HG03520 (cell line): ENCODE results near the gene MRC1.

Source experiments
- ATAC-seq: cut with Tn5 transposase; IDR thresholded peaks from one replicate; pipeline ENCODE4 v1.9.1; 2021; ENCODE audit warnings: mild to moderate bottlenecking, moderate library complexity; ENCODE audit not compliant: unreplicated experiment

Gene MRC1

DNA sequence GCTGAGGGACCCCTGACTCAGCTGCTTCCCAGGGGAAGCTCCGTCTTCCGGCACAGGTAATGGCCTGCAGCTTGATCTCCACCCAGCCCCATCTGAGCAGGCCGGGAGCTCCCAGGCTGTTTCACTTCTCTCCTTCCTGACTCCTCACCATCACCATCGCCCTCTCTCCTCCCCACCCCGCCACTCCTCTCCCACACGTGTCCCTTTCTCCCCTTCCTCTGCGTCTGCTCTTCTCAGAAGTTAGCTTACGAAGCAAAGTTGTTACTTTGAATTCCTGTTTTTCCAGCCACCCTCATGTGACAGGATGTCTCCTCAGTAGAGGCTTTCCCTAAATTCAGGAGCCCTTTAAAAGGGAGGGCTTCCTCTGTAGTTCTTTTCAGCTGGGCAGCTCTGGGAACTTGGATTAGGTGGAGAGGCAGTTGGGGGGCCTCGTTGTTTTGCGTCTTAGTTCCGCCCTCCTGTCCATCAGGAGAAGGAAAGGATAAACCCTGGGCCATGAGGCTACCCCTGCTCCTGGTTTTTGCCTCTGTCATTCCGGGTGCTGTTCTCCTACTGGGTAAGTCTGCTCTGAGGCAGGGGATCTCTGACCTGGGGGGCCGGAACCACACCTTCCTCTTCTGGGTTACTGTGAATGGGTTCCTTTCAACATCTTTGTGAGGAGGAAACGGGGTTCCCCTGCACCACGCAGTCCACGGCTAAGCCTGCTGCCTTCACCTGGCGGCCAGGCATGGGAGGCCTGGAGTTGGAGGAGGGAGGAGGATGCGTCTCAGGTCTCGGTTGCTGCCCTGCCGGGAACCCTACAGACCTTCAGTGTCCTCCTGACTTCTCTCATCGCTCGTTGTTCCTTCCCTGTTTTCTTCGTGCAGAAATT is at the start of gene MRC1:
Gene MRC1, plus strand, starts transcription at position 378 of the 871 bp plus-strand sequence. Its CDS starts 118 bp downstream, at position 496.
- no peak for ATAC-seq

DNA sequence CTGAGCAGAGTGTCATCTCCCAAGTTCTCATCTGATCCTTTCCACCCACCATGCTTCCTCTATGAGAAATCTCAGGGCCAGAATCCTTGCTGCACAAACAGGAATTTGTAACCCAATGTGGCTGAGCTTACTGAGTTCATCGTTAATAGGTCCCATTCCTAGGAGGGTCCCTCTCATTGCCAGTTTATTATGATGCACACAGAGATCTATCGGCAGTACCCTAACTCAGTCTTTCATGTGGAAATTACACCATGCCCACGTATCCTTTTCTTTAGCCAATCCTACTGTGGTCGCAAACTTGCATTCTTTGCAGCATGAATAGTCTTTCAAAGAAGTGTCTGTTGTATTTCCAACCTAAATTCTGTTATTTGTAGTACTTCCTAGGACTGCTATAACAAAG is 45.0 kb upstream of the MRC1 start:
- no peak for ATAC-seq

DNA sequence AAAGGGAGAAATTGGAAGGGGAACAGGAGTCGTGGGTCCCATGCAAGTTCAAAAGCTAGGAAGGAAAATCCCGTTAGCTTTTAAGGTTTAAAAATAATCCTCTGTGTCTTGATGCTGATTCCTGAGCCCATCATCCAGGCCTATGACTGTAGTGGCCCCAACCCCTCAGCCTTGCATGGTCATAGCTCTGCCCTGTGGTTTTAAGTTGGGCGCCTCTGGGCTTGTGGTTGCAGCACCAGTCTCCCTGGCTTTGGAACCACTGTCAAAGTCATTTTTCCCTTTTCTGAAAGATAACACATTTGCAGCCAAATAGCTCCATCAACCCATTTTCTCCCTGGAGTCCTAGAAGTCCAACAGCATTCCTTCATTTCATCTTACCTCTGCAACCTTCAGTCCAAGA is 43.5 kb upstream of the MRC1 start:
- no peak for ATAC-seq

DNA sequence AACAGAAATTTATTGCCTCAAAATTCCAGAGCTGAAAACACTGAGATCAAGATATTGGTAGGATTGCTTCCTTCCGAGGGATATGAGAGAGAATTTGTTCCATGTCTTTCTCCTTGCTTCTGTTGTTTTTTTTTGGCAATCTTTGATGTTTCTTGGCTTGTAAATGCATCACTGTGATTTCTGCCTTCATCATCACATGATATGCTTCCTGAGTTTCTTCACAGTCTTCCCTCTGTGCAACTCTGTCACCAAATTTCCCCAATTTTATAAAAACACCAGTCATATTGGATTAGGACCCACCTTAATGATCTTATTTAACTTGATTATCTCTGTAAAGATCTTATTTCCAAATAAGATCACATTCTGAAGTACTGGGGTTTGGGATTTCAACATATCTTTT is 42.4 kb upstream of the MRC1 start:
- no peak for ATAC-seq

DNA sequence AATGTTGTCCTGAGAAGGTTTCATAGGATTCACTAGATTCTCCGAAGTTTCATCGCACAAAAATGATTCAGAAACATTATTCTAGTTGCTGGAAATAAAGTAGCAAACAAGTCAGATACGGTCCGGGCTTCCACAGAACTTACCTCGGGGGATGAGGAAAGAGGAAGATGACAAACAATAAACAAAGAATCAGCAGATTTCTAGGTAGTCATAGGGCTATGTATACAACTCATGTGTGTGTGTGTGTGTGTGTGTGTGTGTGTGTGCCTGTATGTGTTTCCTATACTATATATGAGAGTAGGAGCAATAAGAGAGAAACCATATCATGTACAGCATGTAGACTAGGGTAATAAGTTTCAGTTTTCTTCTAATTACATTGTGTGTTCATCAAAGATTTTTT is 40.7 kb upstream of the MRC1 start:
- no peak for ATAC-seq

DNA sequence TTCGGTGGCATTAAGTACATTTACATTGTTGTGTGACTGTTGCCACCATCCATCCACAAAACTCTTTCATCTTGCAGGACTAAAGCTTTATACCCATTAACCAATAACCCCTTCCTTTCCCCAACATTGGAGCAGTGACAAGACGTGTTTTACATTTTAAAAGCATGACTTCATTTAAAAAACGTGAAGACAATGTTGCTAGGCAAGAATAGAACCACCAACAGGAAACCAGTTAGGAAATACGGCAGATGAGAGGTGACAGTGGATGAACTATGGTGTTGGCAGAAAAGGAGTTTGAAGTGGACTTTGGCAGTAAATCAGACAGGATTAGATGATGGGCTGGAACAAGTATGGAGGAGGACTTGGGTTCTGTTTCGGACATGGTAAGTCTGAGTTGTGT is 40.2 kb upstream of the MRC1 start:
- ATAC-seq: no peak

DNA sequence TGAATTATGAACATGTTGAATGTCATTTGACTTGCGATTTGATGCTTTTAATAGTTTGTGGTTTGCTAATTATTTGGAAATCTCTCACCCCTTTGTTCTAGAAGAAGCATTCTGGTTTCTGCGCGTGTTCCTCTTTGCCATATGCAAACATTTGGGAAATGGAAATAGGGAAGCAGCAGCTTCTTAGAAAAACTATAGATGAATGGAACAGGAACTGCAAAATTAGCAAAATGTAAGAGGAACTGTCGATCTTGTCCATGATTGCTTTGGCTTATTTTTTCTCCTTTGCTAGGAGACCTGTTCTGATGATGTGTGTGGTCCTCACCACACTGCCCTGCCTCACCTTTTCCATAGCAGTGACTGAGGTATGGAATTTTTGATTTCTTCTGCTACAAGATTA is 38.1 kb upstream of the MRC1 start:
- no peak for ATAC-seq

DNA sequence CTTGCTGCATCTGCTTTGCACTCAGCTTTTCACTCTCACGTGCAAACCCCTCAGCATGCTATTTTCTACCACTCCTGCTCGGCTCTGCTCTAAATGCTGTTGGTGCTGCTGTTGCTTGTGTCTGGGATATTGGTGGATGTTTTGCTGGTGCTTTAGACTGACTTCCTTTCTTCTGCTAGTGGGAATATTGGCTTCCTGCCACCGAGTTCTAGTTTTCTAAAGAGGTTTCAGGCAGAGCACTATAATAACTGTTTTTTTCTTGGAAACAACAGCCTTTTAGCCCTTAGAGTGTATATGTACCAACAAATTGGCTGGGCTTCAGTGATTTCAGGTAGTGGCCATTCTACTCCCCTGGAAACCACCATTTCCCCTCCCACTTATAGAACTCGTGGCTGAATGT is 29.4 kb upstream of the MRC1 start:
- no peak for ATAC-seq

DNA sequence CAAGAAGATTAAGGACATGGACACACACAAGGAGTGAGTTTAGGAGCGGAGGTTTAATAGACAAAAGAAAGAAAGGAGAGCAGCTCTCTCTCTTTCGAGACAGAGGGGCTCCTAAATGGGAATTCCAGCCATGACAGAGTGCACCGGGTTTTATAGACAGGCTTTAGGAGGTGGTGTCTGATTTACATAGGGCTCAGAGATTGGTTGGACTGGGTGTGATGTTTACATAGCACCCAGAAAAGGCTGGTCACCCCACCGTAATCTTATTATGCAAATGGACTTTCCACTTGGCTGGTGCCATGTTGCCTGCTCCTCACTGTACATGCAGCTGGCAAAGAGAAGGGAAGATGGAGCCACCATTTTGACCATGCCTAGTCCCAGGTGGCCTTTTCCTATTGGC is 28.4 kb upstream of the MRC1 start:
- no peak for ATAC-seq

DNA sequence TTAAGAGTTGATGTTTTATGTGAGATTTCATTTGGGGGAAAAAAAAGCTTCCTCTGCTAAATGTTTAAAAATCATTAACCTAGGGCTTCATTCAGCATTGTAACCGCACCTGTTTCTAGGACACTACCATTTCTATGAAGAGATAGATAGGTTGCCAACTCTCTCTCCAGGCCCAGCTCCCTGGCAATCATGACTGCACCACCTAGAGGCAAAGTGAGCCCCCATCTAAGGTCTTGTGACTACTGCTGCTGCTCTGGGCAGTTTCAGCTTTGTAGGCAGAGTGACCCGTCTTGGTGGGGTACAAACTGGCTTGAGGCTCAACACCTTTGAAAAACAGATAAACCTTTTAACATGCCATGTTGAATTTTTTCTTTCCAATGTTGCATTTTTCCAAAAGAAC is 27.3 kb upstream of the MRC1 start:
- no peak for ATAC-seq

DNA sequence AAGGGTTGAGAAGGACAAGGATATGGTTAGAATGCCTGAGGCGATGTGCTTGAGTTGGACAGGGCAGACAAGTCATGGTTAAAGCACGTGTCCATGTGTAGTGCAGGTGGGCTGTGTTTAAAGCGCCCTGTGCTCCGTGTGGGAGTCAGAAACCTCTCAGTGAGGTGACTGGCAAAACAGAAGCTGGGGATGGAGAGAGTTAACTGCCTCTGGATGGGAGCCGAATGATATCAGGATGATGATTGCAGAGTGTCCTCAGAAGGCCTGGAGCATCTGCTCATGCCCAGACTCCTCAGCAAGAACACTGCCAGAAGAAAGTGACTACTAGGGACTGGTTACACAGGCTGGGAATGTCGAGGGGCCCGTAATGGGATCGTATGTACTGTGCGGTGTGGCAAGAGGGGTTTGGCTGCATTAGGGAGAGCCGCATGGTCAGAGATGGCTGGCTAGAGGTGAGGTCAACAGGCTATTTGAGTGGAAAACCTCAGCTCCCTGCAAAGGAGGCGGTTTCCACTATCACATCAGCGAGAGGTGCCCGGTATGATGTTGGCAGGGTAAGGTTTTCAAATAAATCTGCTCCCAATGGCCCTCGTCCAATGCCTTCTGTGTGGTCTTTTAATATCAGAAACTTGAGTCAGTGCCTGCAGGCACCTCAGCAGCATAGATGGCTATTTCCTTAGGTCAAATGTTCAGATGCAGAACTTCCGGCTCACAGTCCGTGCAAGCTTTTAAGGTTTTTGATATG is 26.1 kb upstream of the MRC1 start:
- no peak for ATAC-seq

DNA sequence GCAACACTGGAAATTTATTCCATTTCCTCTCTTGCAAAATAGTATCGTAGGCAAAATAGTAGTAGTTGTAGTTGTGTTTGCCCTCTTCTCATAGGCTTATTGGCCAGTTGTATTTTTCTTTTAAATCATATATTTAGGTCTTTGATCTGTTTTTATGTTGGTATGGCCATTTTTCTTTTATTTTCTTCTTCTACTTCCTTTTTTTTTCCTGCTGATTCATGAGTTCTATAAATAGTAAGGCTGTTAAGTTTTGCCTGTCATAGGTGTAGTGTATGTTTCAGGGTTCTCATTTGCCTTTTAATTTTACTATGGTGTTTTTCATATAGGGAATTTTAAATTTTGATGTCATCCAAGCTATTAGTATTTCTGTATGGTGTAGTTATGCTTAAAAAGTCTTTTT is 25.4 kb upstream of the MRC1 start:
- ATAC-seq: no peak

DNA sequence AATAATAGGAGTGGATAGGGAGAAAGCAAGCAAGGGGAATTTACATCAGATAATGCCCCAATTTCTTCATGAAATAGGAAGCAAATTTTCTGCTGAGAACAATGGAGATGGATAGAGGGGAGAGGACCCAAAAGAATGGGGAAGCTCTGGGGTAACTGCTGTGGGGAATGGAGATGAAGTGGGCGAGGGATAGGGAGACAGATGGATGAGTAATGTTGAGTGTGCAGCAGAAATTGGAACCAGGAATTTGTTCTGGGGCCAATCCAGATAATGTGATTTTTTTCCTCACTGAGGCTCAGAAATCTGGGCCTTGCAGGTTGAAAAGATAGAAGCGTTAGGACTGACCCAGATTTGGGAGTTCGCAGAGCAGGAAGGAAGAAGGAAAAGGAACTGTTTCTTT is 24.5 kb upstream of the MRC1 start:
- no peak for ATAC-seq

DNA sequence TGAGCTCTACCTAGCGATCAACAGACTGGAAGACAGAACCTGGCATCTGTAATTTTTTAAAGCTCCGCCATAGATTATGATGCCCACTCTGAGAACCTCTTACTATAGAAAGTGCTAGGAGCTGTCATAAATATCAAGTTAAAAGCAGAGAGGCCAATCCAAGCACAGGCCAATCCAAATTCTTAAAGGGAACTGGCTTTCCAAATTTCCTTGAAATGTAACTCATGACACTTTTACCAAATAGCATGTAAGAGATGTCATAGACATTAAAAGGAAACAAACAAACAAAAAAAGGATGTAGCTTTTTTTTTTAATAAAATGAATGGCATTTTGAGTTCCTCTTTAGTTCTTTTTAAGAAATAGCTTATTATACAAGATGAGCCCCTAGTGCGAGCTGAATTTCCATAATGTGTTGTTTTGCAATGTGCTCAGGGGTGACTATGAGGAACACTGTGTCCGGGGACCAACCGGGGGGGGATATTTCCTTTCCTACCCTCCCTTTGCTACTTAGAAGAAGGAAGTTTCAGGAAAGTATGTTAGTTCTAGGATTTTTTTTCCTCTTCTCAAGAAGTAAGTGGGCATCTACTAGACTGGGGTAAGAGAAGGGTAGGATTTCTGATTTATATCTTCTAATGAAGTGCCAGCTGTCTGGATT is 23.7 kb upstream of the MRC1 start:
- ATAC-seq: no peak

DNA sequence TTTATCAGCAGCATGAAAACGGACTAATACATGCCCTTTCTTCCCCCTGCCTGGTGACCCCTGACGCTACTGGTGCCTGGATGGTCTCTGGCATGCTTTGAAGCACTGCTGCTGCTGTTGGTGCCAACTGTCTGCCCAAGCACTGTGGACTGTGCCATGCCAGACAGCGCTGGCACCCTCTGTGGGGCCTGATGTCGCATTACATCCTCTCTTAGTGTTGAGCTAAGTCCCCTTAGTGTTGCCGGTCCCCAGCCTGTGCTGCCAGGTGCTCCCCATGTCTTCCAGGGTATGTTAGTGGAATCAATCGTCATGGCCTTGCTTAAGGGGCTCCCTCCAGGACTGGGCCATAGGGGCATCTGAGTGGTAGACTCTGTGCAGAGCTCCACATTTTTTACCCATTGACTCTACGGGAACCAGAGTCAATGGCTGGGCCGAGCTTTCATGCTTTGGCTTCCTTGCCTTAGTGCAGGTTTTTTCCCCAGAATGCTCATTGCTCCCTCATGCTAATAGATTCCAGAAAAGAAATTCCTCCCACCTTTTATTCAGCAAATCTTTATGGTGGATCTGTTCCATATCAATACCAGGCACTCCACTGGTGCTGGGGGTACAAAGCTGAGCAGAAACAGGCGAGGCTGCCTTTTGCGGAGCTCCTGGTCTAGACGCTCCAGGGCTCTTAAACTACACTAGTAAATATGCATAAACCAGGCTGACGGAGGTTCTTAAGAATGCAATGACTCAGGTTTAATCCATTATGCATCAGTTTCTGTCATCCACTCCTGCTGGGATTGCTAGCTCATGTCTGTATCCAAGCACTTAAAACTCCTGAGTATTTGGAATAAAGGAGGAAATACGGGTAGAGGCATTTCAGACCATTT is 21.8 kb upstream of the MRC1 start:
- ATAC-seq: no peak

DNA sequence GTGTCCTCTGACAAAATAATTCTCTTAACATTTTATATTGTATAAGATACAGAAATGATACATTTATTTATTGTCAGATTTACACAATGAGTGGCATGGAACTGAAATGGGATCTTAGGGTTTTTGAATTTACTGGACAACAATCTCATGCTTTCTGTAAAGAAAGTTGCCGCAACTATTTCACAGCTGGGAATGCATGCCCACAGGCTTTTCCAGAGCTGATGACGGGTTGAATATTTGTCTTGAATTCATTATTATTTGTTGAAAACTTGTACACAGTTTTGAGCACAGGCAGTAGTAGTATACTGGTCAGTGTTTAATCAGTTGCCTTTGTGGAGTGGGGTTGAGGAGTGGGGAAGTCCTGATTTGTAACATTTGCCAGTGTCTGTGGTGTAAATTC is 20.5 kb upstream of the MRC1 start:
- no peak for ATAC-seq

DNA sequence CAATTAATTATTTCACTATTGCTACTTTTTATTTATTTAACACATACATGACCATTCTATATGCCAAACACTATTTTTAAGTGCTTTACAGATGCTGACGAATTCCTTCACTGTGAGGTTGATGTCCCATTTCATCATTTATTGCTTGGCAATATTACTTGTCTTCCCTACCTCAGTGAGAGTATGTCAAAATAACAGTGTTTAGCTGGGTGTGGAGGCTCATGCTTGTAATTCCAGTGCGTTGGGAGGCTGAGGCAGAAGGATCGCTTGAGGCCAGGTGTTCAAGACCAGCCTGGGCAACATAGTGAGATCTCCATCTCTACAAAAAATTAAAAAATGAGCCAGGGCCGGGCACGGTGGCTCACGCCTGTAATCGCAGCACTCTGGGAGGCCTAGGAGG is 19.8 kb upstream of the MRC1 start:
- ATAC-seq: no peak

DNA sequence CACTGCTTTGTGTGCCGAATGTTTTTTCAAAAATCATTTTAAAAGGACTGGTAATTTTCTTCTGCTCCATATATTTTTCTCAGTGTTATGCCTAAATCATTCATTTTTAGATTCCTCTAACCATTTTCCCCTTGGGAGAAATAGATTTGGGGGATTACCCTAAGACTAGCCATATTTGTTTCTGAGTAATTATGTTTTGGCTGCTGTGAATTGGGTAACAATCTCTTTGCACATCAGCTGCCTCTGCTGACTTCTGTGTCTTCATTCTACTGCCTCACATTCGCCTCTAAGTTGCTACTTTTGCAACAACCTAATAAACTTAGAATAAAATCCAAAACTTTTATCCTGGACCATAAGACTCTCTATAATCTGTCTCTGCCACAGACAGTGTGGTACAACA is 18.5 kb upstream of the MRC1 start:
- ATAC-seq: no peak

DNA sequence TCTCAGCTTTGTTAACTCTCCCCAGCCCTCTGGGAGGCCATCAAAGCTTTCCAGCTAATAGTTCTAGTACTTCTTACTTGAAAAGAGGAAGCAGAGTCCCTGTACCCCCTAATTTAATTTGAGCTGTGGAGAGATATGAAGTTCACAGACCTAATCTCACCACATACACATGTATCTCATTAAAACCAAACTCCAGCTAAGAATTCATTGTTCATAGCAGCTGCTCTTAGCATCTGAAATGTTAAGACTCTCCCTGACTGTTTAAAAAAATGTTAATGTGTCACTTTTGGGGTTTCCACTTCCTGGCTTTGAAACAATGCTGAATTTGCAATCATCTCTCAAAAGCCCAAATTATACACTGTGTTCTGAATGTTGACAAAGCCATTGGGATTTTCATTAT is 16.2 kb upstream of the MRC1 start:
- ATAC-seq: no peak

DNA sequence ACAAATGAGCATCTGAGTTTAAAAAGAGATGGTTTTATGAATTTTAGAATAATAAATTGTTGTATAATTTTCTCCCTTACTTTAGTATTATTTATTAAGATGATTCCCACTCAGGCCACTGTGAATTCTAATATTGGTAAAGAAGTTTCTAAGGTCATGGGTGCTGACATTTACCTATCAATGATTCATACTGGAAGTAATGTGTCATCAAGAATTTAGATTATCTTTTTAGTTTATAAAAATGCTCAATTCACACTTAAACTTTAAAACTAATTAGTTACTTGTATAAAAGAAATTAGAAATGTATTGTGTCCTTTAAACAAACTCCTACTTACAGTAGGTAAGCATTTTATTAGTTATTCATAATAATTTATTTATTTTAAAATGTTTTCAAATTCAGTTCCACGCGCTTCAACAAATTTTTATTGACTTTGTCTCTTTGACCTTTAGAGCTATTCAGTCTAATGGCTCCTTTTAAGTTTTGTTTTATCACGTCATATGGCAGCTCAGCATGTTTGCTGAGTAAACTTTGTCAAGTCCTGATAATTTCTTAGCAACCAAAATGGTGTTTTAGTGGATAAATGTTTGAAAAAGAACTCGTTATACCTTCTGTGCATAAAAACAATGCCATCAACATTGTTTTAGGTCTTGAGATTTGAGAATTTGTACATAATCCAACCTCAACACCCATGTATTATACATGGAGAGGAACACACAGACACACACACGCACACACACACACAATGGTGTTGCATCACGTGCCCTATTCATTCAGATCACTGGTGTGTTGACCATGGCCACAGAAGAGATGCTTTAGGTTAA is 15.1 kb upstream of the MRC1 start:
- no peak for ATAC-seq
